ENCODE results near the gene FERMT2. TPM values are rescaled to one million over a fixed set of nuclear protein-coding genes. Genes with fewer than 3 reads are reported as not detected.

Gene FERMT2
- total and polyA plus RNA-seq, 9 donors = 77.5 to 109 (median 92.2) TPM

DNA sequence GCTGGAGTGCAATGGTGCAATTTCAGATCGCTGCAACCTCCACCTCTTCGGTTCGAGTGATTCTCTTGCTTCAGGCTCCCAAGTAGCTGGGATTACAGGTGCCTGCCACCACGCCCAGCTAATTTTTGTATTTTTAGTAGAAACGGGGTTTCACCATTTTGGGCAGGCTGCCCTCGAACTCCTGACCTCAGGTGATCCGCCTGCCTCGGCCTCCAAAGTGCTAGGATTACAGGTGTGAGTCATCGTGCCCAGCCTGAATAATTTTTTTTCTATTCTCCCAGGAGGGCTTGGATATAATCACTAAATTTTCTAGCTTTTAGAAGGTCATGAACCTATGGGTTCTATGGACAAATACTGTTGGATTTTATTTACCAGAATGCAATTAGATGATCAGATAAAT lies 114.8 kb downstream of the FERMT2 start:
- Histone ChIP-seq H3K4me1 (ENCODE audit: control insufficient read depth, insufficient read depth, low read length) (no peaks in the 10 kb centered on the region), H3K27ac (ENCODE audit: low read length) (no peak overlapping the region), H3K27me3 (ENCODE audit: control insufficient read depth, insufficient read depth, low read length) (no peaks in the 10 kb centered on the region), H3K4me3 (ENCODE audit: low read length) (no peak overlapping the region), H3K9me3 (replicated peaks; ENCODE audit: control insufficient read depth, low read depth, low read length) (no peaks in the 10 kb centered on the region), H3K36me3 (ENCODE audit: control insufficient read depth, insufficient read depth, low read length) (no peaks in the 10 kb centered on the region)
- 89% methylated on average over 5 of the region's 9 CpGs for WGBS (ENCODE audit: insufficient coverage)
- no peak for DNase-seq

DNA sequence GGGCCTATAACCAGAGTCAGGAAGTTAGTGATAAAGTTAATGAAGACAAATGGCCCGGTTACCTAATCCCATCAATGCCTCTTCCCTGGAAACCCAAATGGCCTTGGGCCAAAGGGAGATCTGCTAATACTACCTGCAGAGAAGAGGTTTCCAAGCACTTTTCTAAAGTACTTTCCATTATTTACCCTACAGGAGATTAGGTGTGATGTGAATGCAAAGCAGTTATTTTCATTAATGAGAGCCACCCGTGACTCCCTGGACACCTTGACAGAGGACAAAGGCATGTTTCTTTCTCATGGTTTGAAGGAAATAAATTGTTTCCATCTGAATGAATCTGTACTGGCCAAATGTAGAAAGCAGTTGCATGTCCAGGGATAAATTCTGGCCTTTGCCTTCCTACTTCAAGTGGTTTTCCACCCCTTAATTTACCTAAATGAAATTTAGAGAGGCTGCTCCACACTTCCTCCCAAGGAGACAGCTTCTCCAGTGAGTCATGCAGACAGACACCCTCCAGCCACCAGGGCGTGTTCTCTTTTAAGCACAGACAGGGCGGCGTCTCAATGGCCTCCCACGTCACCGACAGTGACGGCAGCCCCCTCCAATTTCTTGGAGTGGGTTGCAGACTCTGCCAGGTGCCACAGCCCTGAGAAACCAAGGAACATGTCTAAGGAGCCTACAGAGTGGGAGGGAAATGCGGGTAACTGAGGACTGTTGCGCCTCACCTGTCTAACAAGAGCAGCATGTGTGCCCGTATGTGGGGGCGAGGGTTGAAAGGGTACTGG lies 115.5 kb downstream of the FERMT2 start:
- peak; percentile 63 for DNase-seq
- Histone ChIP-seq H3K9me3 (replicated peaks; ENCODE audit: control insufficient read depth, low read depth, low read length) (no peaks in the 10 kb centered on the region), H3K36me3 (ENCODE audit: control insufficient read depth, insufficient read depth, low read length) (no peaks in the 10 kb centered on the region), H3K27ac (ENCODE audit: low read length) (no peak overlapping the region), H3K27me3 (ENCODE audit: control insufficient read depth, insufficient read depth, low read length) (no peaks in the 10 kb centered on the region), H3K4me1 (ENCODE audit: control insufficient read depth, insufficient read depth, low read length) (no peaks in the 10 kb centered on the region), H3K4me3 (ENCODE audit: low read length) (no peak overlapping the region)
- 64% methylated on average over 8 of the region's 12 CpGs for WGBS (ENCODE audit: insufficient coverage)

DNA sequence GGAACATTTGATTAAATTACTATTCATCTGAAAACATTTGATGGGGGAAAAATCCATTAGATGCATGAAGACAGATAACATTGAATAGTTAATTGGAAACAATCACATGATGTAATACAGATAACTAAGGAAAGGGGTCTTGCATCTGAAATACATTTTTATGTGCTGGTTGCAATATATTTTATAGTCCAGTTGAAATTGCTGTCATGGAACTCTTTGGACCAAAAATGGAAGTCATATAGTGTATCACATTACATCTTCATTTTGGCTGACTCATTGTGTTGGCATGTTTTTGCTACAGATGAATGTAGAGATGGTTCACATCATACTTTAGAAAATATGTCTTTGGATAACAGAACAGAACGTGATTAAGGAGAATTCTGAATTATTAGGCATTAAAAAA lies 116.4 kb downstream of the FERMT2 start:
- no peaks in the 10 kb centered on the region for H3K4me1 ChIP-seq (ENCODE audit: control insufficient read depth, insufficient read depth, low read length)
- H3K9me3 ChIP-seq (replicated peaks; ENCODE audit: control insufficient read depth, low read depth, low read length) = no peaks in the 10 kb centered on the region
- H3K27ac ChIP-seq (ENCODE audit: low read length) = no peak overlapping the region
- H3K27me3 ChIP-seq (ENCODE audit: control insufficient read depth, insufficient read depth, low read length) = no peaks in the 10 kb centered on the region
- DNase-seq = peak; percentile 82
- H3K4me3 ChIP-seq (ENCODE audit: low read length) = no peak overlapping the region
- H3K36me3 ChIP-seq (ENCODE audit: control insufficient read depth, insufficient read depth, low read length) = no peaks in the 10 kb centered on the region
- no CpG with 5 or more reads among the region's 1 CpG for WGBS (ENCODE audit: insufficient coverage)

DNA sequence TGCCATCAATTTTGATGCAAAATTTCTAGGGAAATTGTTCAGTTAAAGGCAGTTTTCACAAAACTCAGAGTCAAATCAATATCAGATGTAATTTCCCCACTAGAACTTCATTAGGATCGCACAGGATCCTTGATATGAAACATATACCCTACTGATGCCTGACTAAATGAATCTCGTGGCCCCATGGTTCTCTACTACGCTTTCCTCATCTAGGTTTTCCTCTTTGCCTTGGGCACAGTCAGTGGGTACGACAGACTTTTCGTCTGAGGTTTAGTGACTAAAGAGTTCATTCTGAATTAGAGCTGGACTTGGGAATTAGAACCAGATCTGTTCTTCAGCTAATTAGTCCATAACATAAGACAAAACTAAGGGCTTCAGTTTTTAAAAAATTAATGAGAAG lies 117.0 kb downstream of the FERMT2 start:
- Histone ChIP-seq H3K36me3 (ENCODE audit: control insufficient read depth, insufficient read depth, low read length) (no peaks in the 10 kb centered on the region), H3K27me3 (ENCODE audit: control insufficient read depth, insufficient read depth, low read length) (no peaks in the 10 kb centered on the region), H3K27ac (ENCODE audit: low read length) (no peak overlapping the region), H3K4me1 (ENCODE audit: control insufficient read depth, insufficient read depth, low read length) (no peaks in the 10 kb centered on the region), H3K4me3 (ENCODE audit: low read length) (no peak overlapping the region), H3K9me3 (replicated peaks; ENCODE audit: control insufficient read depth, low read depth, low read length) (no peaks in the 10 kb centered on the region)
- 100% methylated on average over 1 of the region's 5 CpGs for WGBS (ENCODE audit: insufficient coverage)
- no peak for DNase-seq

DNA sequence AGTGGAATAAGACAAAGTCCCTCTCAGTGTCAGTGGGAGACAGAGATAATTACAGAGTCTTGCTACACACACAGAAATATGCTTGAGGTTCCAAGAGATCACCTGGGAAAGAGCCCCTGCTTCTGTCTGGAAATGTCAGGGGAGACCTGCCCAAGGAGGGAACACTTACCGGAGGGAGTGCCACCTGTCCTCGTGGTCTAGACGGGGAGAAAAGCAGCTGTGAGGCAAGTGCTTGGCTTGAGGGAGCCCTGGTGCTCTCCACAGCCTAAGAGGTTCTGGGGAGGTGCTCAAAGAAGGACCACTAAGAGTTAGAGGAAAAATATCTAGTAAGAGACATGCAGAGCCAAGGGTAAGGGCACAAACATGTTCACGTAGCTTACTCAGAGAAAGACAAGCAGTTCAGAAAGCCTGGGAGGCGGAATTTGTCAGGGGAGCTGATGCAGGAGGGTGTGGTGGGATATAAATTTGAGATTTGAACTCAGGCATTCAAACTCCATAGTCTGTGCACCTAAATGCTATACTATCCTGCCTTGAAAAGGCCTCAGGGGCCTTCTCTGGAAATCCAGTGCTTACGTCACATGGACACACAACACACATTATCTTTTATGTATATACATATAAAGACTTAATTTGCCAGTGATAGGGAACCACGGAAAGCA lies 121.2 kb downstream of the FERMT2 start:
- Histone ChIP-seq H3K36me3 (ENCODE audit: control insufficient read depth, insufficient read depth, low read length) (no peaks in the 10 kb centered on the region), H3K27me3 (ENCODE audit: control insufficient read depth, insufficient read depth, low read length) (no peaks in the 10 kb centered on the region), H3K4me3 (ENCODE audit: low read length) (no peak overlapping the region), H3K4me1 (ENCODE audit: control insufficient read depth, insufficient read depth, low read length) (no peaks in the 10 kb centered on the region), H3K9me3 (replicated peaks; ENCODE audit: control insufficient read depth, low read depth, low read length) (no peaks in the 10 kb centered on the region), H3K27ac (ENCODE audit: low read length) (no peak overlapping the region)
- 72% methylated on average over 4 of the region's 7 CpGs for WGBS (ENCODE audit: insufficient coverage)
- no peak for DNase-seq

DNA sequence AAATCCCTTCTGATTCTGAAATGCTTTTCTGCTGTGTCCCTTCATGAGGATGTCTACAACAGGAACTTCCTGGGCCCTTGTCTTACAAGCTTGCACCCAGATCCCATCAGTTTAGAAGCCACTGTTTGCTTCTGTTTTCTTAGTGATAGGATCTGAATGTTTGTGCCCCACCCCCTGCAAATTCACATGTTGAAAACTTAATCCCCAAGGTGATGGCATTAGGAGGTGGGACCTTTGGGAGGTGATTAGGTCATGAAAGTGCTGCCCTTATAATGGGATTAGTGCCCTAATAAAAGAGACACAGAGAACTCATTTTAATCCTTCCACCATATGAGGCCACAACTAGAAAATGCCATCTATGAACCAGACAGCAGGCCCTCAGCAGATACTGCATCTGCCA lies 123.4 kb downstream of the FERMT2 start:
- no peak for DNase-seq
- no peaks in the 10 kb centered on the region for H3K27me3 ChIP-seq (ENCODE audit: control insufficient read depth, insufficient read depth, low read length)
- no peaks in the 10 kb centered on the region for H3K4me1 ChIP-seq (ENCODE audit: control insufficient read depth, insufficient read depth, low read length)
- H3K27ac ChIP-seq (ENCODE audit: low read length) = no peak overlapping the region
- no peaks in the 10 kb centered on the region for H3K36me3 ChIP-seq (ENCODE audit: control insufficient read depth, insufficient read depth, low read length)
- H3K4me3 ChIP-seq (ENCODE audit: low read length) = no peak overlapping the region
- no peaks in the 10 kb centered on the region for H3K9me3 ChIP-seq (replicated peaks; ENCODE audit: control insufficient read depth, low read depth, low read length)

DNA sequence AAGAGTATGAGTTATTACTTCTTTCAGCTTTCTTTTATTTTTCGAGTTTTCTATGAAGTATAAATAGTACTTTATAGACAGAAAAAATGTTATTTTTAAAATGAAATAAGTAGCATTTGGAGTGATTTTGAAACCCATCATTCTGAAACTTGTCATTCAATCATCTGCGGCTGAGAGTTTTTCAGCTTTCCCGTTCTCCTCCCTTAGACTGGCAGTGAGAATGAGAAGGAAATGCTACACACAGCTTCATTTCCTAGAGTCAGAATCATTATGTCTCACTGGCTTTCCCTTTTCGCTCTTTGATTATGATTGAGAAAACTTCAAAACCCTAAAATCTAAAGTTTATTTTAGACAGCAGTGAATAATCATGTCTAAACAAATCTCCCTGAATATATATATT lies 125.8 kb downstream of the FERMT2 start:
- WGBS (ENCODE audit: insufficient coverage) = no CpG with 5 or more reads among the region's 4 CpGs
- no peak for DNase-seq
- no peak overlapping the region for H3K4me3 ChIP-seq (ENCODE audit: low read length)
- H3K27me3 ChIP-seq (ENCODE audit: control insufficient read depth, insufficient read depth, low read length) = no peaks in the 10 kb centered on the region
- H3K27ac ChIP-seq (ENCODE audit: low read length) = no peak overlapping the region
- H3K36me3 ChIP-seq (ENCODE audit: control insufficient read depth, insufficient read depth, low read length) = no peaks in the 10 kb centered on the region
- H3K9me3 ChIP-seq (replicated peaks; ENCODE audit: control insufficient read depth, low read depth, low read length) = no peaks in the 10 kb centered on the region
- no peaks in the 10 kb centered on the region for H3K4me1 ChIP-seq (ENCODE audit: control insufficient read depth, insufficient read depth, low read length)

DNA sequence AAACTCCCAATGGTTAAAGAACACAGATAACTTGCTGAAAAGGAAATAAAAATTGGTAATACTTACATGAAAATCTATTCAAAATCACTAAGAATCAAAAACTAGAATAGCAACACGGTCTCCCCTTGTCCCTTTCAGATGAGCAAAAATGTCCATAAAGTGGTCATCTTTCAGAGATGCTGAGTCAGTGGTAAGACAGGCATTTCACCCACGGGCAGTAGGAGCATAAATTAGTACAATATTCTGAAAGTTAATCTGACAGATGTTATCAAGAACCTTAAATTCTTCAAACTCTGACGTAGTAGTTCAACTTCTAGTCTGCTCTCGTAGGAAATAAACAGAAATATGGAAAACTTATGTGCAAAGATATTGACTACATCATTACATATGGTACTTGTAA lies 126.4 kb downstream of the FERMT2 start:
- Histone ChIP-seq H3K4me3 (ENCODE audit: low read length) (no peak overlapping the region), H3K36me3 (ENCODE audit: control insufficient read depth, insufficient read depth, low read length) (no peaks in the 10 kb centered on the region), H3K27ac (ENCODE audit: low read length) (no peak overlapping the region), H3K4me1 (ENCODE audit: control insufficient read depth, insufficient read depth, low read length) (no peaks in the 10 kb centered on the region), H3K9me3 (replicated peaks; ENCODE audit: control insufficient read depth, low read depth, low read length) (no peaks in the 10 kb centered on the region), H3K27me3 (ENCODE audit: control insufficient read depth, insufficient read depth, low read length) (no peaks in the 10 kb centered on the region)
- no peak for DNase-seq
- WGBS (ENCODE audit: insufficient coverage) = no CpG with 5 or more reads among the region's 4 CpGs

DNA sequence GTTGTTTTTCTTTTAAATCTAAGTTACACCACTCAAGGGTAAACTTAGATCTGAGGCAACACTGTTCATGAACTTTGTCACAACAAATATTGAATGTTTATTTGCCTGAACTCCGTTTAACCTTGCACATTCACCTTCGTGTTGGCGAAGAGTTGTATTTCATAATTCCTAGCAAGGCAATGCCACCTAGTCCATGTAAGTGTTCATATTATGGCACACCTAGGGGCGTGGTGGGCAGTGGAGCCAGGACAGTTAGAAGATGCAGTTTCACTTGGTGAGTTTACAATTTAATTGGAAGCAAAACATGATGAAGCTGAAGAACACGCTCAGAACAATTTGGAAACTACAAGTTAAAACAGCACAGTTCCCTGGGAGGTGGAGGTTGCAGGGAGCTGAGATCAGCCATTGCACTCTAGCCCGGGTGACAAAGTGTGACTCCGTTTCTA lies 129.0 kb downstream of the FERMT2 start:
- H3K4me1 ChIP-seq (ENCODE audit: control insufficient read depth, insufficient read depth, low read length) = no peaks in the 10 kb centered on the region
- no peaks in the 10 kb centered on the region for H3K9me3 ChIP-seq (replicated peaks; ENCODE audit: control insufficient read depth, low read depth, low read length)
- no peaks in the 10 kb centered on the region for H3K27me3 ChIP-seq (ENCODE audit: control insufficient read depth, insufficient read depth, low read length)
- H3K27ac ChIP-seq (ENCODE audit: low read length) = no peak overlapping the region
- 69% methylated on average over 2 of the region's 7 CpGs for WGBS (ENCODE audit: insufficient coverage)
- no peaks in the 10 kb centered on the region for H3K36me3 ChIP-seq (ENCODE audit: control insufficient read depth, insufficient read depth, low read length)
- H3K4me3 ChIP-seq (ENCODE audit: low read length) = no peak overlapping the region
- DNase-seq = no peak

DNA sequence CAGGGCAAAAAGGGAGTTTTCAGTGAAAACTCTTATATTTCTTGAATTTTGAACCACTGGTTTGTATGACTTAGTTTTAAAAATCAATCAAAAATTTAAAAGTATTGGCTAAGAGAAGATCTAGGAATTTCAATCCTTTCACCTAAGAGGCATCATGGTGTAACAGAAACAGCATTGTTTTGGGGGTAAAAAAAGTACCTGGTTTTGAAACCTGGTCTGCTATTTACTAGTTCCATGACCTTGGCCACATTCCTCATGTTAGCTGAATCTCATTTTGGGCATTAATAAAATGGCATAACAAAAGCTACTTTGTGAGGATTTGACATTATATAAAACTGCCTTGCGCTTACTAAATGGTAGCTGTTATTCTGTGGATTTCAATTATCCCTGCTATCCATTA lies 142.7 kb downstream of the FERMT2 start:
- Histone ChIP-seq H3K27me3 (ENCODE audit: control insufficient read depth, insufficient read depth, low read length) (no peaks in the 10 kb centered on the region), H3K9me3 (replicated peaks; ENCODE audit: control insufficient read depth, low read depth, low read length) (no peaks in the 10 kb centered on the region), H3K36me3 (ENCODE audit: control insufficient read depth, insufficient read depth, low read length) (no peaks in the 10 kb centered on the region), H3K4me3 (ENCODE audit: low read length) (no peak overlapping the region), H3K27ac (ENCODE audit: low read length) (no peak overlapping the region), H3K4me1 (ENCODE audit: control insufficient read depth, insufficient read depth, low read length) (no peaks in the 10 kb centered on the region)
- WGBS (ENCODE audit: insufficient coverage) = no CpG with 5 or more reads among the region's 1 CpG
- no peak for DNase-seq

Measured in muscle of leg (tissue), 11 donors.